Spleen (tissue), 11 donors: Measurements from ENCODE around the gene CCDC197. TPM values are rescaled to one million over a fixed set of nuclear protein-coding genes. Genes with fewer than 3 reads are reported as not detected.

Source experiments
- DNase-seq: peaks from one replicate; pipeline ENCODE4 v3.0.0-alpha.2; 2020
- H3K27ac ChIP-seq, 8 donors: fragments of 200-600 bp; sonication (generic) in 7 of 8; 1 replicate in 4 of 8; 2 replicates in 4 of 8; pipeline versions ENCODE4 v1.5.0 to v1.8.0; 2016 to 2021; ENCODE audit warnings: inconsistent platforms in 4 of 8, mild to moderate bottlenecking in 4 of 8, moderate library complexity in 1 of 8
- H3K27me3 ChIP-seq, 7 donors: fragments of 200-600 bp; sonication (generic) in 6 of 7; replicated peaks in 1 of 7; 1 replicate in 4 of 7; 2 replicates in 3 of 7; pipeline versions ENCODE4 v1.5.0 to v1.8.0; 2016 to 2021; ENCODE audit warnings: inconsistent platforms in 3 of 7, mild to moderate bottlenecking in 1 of 7
- H3K36me3 ChIP-seq, 6 donors: fragments of 200-600 bp; sonication (generic) in 5 of 6; 1 replicate in 4 of 6; 2 replicates in 2 of 6; pipeline versions ENCODE4 v1.5.0 to v1.8.0; 2016 to 2021; ENCODE audit warnings: inconsistent platforms in 2 of 6
- H3K4me1 ChIP-seq, 6 donors: fragments of 200-600 bp; sonication (generic) in 5 of 6; 1 replicate in 3 of 6; 2 replicates in 3 of 6; pipeline versions ENCODE4 v1.5.0 to v1.8.0; 2016 to 2021; ENCODE audit warnings: inconsistent platforms in 3 of 6
- H3K4me3 ChIP-seq, 8 donors: fragments of 200-600 bp; sonication (generic) in 7 of 8; 1 replicate in 4 of 8; 2 replicates in 4 of 8; pipeline versions ENCODE4 v1.5.0 to v1.8.0; 2016 to 2021; ENCODE audit warnings: inconsistent platforms in 4 of 8, mild to moderate bottlenecking in 4 of 8, moderate library complexity in 2 of 8
- H3K9me3 ChIP-seq, 8 donors: fragments of 200-600 bp; sonication (generic) in 7 of 8; 1 replicate in 4 of 8; 2 replicates in 4 of 8; pipeline versions ENCODE4 v1.5.0 to v1.8.0; 2016 to 2021; ENCODE audit warnings: inconsistent platforms in 4 of 8
- CTCF ChIP-seq, 11 experiments: fragments of 200-600 bp in 7 of 11; fragments of 450-650 bp in 4 of 11; sonication (generic) in 4 of 11; IDR thresholded peaks in 8 of 11; conservative IDR thresholded peaks in 3 of 11; 1 replicate in 7 of 11; 2 replicates in 4 of 11; pipeline versions ENCODE4 v1.4.0 to v1.8.0; 2016 to 2021; ENCODE audit warnings: antibody characterized with exemption in 11 of 11, inconsistent platforms in 4 of 11, mild to moderate bottlenecking in 1 of 11
- POLR2A ChIP-seq, 3 donors: fragments of 450-650 bp; IDR thresholded peaks; one replicate each; pipeline ENCODE4 v1.5.1; 2017; ENCODE audit warnings: antibody characterized with exemption in 3 of 3, mild to moderate bottlenecking in 1 of 3
- POLR2AphosphoS5 ChIP-seq, 3 donors: sonication (generic); formaldehyde crosslinking; IDR thresholded peaks; one replicate each; pipeline ENCODE4 v1.5.1; 2017; ENCODE audit warnings: antibody characterized with exemption in 3 of 3
- WGBS, 5 donors: extraction: QIAGEN DNeasy Blood & Tissue Kit in 3 of 5; methylation state at CpG; one replicate each; pipeline versions ENCODE4 v1.1.5 to v1.1.7; 2013 to 2018; 5-methylcytosine and 5-hydroxymethylcytosine counted together
- intact Hi-C: fragments of 100-400 bp; cut with DNase I; formaldehyde crosslinking; loops from one replicate; pipeline ENCODE4 v1.15.0; 2023; ENCODE audit warnings: low total_unique reads
- polyA plus RNA-seq, 3 donors: library from polyadenylated mRNA; stranded (reverse); fragments of 200-250 nt; gene quantifications; one replicate each; pipeline ENCODE4 v1.2.1, GENCODE V29; 2013
- total RNA-seq, 7 donors: library from RNA; depleted of rRNA in 3 of 7; stranded (reverse); fragments of >200 nt in 3 of 7; fragmentation: NEBNext Ultra II Directional in 4 of 7; extraction: Animal tissue kit (Norgen Biotek cat#: 25700) in 4 of 7; gene quantifications; one replicate each; pipeline versions ENCODE4 v1.1.0 to v1.2.1, GENCODE V29; 2016 to 2021
- donor health status: healthy with polysubstance abuse.
- donor health status: DM: no; HTN: no; CAD: no; lungs with moderate emphysema.
- donor health status: DM: no; HTN: no; CAD: no.
- donor health status: Bipolar disorder and iron deficiency.
- donor health status: healthy.
- donor health status: DM: no; HTN: no; CAD: no.
- donor health status: DM: yes; HTN: yes; CAD: no.

The CCDC197 gene
- total and polyA plus RNA-seq, 10 donors: not detected

DNA sequence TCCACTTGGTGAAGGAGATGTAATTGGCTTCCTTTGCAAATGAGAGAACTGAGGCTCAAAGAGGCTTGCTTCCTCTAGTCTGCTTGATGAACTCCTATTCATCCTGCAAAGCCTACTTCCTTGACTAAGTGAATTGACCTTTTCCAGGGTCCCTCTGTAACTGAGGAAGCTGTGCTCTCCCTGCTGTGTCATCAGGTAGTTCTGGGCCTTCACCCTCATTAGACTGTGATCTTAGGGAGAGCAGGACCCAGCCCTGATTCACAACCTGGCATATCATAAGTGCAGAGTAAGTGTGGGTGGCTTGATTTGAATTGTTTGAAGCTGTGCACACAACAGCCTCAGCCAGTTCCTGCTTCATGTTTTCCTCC, 37.0 kb upstream of the CCDC197 start:
- peaks cover 71 to 100% (median 94%) of the 10 kb centered on the region in 6 donors for H3K4me1 ChIP-seq
- TF ChIP-seq CTCF (IDR thresholded peaks at IDR 0.05 in 8 of 11, conservative IDR thresholded peaks at IDR 0.05 in 3 of 11): no peak
- TF ChIP-seq POLR2A (IDR thresholded peaks at IDR 0.05): no peak
- TF ChIP-seq POLR2AphosphoS5 (IDR thresholded peaks at IDR 0.05): no peak

GRCh38 chr14:93960774-93961438, 36.2 kb upstream of the CCDC197 start:
- 82 to 91% (median 89%) methylated on average over 3 of the region's 3 CpGs for WGBS, 5 donors
- Histone ChIP-seq H3K4me3 (no peak overlapping the region), H3K36me3 (no peaks in the 10 kb centered on the region), H3K9me3 (no peaks in the 10 kb centered on the region), H3K4me1 (peaks cover 63 to 97% (median 88%) of the 10 kb centered on the region in 6 donors), H3K27ac (peak overlapping the region in 7 of 8 donors; percentile 22 to 92 (median 84)), H3K27me3 (no peaks in the 10 kb centered on the region)
- intact Hi-C loops: no loop called here
- TF ChIP-seq POLR2AphosphoS5 (IDR thresholded peaks at IDR 0.05) (no peak), POLR2A (IDR thresholded peaks at IDR 0.05) (no peak), CTCF (IDR thresholded peaks at IDR 0.05 in 8 of 11, conservative IDR thresholded peaks at IDR 0.05 in 3 of 11) (no peak)
- no peak for DNase-seq

More for the DNA sequence above, 37.0 kb upstream of the CCDC197 start:
- no peaks in the 10 kb centered on the region for H3K36me3 ChIP-seq
- H3K9me3 ChIP-seq: no peaks in the 10 kb centered on the region
- H3K27ac ChIP-seq: peak overlapping the region in 6 of 8 donors; percentile 55 to 92 (median 86)
- H3K27me3 ChIP-seq: no peaks in the 10 kb centered on the region
- intact Hi-C loops: no loop called here
- no peak overlapping the region for H3K4me3 ChIP-seq
- no peak for DNase-seq

- Histone ChIP-seq H3K36me3 (no peaks in the 10 kb centered on the region), H3K27ac (peak overlapping the region in 7 of 8 donors; percentile 22 to 92 (median 84)), H3K9me3 (no peaks in the 10 kb centered on the region), H3K4me3 (no peak overlapping the region), H3K27me3 (no peaks in the 10 kb centered on the region), H3K4me1 (peaks cover 58 to 97% (median 85%) of the 10 kb centered on the region in 6 donors)
- DNase-seq: no peak
- WGBS, 5 donors: 78 to 84% (median 79%) methylated on average over 8 of the region's 8 CpGs
- TF ChIP-seq POLR2AphosphoS5 (IDR thresholded peaks at IDR 0.05): peak in 1 of 3 donors; percentile 15
- no peak for TF ChIP-seq POLR2A (IDR thresholded peaks at IDR 0.05)
- intact Hi-C loops: no loop called here
Observed at GRCh38 chr14:93961620-93962019, 35.5 kb upstream of the CCDC197 start.

DNA sequence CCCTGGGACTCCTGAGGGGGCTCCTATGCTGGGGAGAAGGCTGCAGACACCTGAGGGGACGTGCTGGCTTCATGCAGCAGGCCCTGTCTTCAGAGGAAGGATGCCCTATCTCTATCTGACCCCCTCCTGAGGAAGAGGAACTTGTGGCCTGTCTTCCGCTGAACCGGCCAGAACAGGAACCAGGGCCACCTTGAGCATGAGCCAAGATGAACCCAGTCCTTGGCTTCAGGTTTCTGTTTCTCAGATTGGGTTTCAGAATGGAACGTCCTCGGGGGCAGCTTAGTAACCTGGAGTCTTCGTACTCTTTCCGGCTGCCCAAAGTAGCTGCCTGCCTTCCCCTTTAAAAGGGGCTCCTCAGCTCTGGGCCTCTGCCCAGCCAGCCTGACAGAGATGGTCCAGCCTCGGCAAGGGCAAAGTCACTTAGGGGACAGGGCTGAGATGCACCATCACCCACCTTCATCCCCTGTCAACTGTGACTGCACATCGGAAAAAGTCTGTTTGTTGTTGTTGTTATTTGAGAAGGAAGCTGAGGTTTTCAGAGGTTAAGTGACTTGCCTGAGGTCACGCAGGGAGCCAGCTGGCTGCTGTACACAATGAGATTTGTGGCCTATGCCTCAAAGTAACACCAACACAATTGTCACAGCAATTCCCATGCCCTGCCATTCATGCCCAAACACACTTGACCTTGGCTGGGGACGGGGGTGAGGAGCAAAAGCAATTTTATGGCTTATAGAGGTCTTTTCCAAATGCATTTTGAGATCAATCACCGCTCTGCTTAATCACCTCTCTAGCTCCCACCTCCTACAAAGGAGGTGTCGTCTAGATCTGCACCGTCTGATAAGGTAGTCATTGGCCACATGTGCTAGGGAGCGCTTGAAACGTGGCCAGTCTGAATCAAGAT, 34.1 kb upstream of the CCDC197 start:
- Histone ChIP-seq H3K9me3 (no peaks in the 10 kb centered on the region), H3K4me3 (peak overlapping the region in 1 of 8 donors; percentile 50), H3K36me3 (no peaks in the 10 kb centered on the region), H3K27me3 (no peaks in the 10 kb centered on the region), H3K27ac (peak overlapping the region; percentile 71 to 92 (median 84)), H3K4me1 (peaks cover 58 to 97% (median 85%) of the 10 kb centered on the region in 6 donors)
- WGBS, 5 donors: 27 to 34% (median 29%) methylated on average over 12 to 16 of the region's 16 CpGs
- intact Hi-C loops: no loop called here
- TF ChIP-seq POLR2AphosphoS5 (IDR thresholded peaks at IDR 0.05): peak in 2 of 3 donors; percentile 65 to 69
- no peak for TF ChIP-seq POLR2A (IDR thresholded peaks at IDR 0.05)
- TF ChIP-seq CTCF (IDR thresholded peaks at IDR 0.05 in 8 of 11, conservative IDR thresholded peaks at IDR 0.05 in 3 of 11): no peak
- peak; percentile 92 for DNase-seq
